ENCODE measurements around the gene SCO1.
A peak's percentile ranks its signal among the peaks of the same experiment; 100 is the strongest.
"Not testable (repeated sequence)": the region's sequence is repeated elsewhere in the genome, so short reads cannot be mapped to it uniquely, and the experiment has no call there.

The SCO1 gene

DNA sequence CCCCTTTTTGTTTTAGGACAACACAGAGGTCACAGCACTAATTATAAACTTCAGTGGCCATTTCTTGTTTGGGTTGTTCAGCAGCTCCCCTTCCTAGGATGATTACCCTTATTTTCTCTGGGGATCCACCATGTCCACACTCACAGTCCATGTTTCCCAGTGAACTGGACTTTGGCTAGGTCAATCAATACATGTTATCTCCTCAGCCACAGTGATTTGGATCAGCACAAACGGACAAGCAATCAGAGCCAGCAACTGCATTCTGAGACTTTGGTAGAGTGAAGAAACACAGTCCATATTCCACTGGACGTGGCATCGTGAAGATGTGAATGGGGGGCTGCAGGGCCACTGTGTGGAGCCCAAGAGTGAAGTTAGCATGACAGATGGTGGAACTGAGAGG is 27.9 kb upstream of the SCO1 start:
- DNase-seq (ENCODE audit: low read depth): no peak

DNA sequence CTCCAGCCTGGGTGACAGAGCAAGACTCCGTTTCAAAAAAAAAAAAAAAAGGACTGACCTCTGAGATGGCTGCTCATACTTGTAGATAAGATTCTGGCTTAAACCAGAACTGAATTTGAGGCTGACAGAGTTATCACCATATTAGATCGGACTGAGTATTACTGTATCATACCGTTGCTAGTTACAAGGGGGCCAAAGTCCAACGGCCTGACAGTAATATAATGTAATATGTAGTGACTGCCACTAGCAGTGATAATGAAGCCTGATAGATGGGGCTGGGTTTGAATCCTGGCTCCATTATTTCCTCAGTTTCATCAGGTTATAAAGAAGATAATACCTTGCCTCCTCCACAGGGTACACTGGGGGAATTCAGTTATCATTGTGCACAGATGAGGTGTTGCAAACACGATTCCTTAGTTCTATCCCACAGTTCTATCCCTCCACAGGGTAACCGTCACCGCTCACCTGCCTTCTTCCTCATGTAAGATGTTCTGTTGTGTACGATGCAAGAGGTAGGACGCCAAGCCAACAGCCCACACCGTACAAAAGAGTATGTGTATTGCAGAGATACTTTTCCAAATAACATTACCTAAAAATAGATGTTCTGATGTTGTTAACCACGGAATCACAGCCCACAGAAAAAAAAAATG is 27.3 kb upstream of the SCO1 start:
- no peak for DNase-seq (ENCODE audit: low read depth)

DNA sequence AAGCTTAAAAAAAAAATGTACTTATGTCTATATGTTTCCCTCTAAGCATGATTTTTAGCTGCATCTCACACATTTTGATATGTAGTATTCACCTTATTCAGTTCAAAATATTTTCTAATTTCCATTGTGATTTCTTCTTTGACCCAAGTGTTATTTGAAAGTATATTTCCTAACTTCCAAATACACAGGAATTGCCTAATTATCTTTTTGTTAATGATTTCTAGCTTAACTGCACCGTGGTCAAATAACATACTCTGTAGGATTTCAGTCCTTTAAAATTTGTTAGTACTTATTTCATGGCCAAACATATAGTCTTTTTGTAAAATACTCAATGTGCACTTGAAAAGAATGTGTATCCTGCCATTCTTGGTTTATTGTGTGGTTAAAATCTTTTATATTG is 21.2 kb upstream of the SCO1 start:
- no peak for DNase-seq (ENCODE audit: low read depth)

DNA sequence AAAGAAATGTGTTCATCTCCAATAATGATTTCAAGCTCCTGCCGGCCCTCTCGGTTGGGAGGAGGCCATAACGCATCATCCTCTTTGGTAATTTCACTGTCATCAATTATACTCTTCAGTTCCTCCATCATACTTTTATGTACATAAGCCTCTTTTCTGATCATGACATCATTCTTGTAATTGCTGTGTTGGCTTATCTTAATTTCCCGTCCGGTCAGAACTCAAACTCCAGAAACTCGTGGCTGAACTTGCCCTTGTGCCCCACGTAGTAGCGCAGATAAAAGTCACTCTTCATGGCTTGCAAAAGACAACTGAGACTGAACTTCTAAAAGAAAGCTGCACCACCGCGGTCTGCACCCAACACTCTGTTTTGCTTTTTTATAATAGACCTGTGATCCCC is 18.9 kb upstream of the SCO1 start:
- no peak for DNase-seq (ENCODE audit: low read depth)

DNA sequence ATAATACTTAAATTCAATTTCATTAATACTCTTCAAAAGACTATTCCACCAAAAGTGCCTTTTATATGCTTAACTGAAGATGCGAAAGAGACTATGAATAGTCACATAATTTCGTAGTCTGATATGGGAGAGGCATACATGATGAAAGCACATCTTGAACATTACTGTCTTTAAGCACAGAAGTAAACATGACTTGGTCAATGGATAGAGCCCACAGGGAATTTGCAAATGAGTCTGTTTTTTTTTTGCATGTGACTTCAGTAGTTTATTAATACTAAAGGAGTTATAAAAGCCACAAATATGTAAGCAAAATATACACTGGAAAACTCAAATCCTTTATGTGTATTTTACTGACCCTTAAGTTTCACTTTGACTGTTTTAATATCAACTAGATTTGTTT is 16.0 kb upstream of the SCO1 start:
- DNase-seq (ENCODE audit: low read depth): no peak

DNA sequence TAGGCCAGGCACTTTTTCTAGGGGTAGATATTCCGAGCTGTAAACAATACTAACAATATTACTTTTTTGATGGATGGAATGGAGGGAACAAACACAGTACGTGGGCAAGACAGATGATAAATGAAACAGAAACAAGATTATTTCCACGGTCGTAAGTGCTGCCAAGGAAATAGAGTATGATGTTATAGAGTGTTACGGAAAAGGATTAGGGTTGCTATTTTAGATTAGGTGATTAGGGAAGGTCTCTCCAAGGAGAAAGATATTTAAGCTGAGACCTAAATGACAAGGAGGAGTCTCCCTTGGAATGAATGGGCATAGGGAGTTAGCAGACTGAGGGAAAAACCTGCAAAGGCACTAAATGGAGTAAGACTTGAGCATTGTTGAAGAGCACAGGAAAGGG is 8.4 kb upstream of the SCO1 start:
- no peak for DNase-seq (ENCODE audit: low read depth)

DNA sequence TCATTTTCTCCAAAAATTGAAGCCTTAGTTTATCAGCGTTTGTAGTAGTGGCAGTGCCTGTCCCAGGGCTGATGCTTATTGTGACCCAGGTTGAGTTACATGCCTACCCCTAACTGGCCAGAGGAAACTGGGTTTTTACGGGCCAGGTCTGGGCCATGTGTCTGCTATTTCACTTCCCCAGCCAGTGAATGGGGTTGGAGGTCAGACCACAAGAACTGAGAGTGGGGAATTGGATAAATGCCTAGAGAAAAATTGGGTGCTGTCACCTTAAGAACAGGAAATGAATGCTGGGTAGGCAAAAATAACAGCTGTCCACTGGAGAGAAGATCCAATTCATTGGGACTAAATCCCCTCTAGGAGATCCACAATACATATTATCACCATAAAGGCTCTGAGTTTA is 5.2 kb upstream of the SCO1 start:
- DNase-seq (ENCODE audit: low read depth): no peak

DNA sequence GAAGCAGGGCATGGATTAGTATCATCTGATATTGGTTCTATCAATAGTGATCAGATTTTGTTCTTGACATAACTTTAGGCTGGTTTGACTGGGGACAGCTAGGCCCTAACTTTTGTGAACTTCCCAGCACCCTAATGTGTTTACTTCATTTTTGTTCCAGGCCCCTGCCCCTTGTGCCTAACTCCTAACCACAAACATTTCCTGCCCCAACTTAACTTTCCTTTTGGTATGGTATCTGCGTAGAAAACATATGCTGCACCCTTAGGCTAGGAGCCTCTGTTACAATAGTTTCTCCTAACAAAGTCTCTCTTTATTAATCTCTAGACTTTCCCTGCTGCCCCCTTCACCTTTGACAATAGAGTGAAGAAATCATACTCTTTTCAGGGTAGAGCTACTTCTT is 2.5 kb upstream of the SCO1 start:
- no peak for DNase-seq (ENCODE audit: low read depth)

DNA sequence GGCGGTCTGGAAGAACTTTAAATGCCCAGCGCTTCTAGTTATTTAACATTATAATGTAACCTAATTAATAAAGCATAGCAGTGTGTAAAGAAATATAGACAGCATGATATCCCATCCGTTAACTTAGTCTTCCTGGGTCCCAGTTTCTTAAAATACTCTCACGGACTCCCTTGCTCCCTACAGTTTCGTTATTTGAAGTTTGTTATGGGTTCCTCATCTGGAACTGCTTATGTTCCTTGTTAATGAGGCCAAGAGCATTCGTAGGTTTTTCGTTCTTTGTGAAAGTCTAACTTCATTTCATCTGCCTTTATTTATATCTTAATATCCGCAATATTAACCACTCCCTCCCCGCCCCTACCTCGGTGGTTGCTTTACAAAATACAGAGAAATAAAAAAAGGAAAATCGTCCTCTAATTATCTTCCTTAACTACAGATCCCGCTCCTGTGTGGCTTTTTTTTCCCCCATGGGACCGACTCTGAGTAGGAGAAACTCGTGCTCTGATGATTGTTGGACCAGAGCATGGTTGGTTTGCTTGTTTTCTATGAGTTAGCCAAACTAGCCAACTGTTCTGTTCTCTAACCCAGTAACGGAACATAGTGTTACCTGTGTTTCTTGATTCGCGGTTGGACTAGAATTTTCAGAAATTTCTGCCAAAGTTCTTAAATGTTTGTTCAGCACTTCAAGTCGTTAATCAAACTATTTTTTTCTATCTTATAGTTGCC is 924 bp upstream of the SCO1 start:
- no peak for DNase-seq (ENCODE audit: low read depth)

DNA sequence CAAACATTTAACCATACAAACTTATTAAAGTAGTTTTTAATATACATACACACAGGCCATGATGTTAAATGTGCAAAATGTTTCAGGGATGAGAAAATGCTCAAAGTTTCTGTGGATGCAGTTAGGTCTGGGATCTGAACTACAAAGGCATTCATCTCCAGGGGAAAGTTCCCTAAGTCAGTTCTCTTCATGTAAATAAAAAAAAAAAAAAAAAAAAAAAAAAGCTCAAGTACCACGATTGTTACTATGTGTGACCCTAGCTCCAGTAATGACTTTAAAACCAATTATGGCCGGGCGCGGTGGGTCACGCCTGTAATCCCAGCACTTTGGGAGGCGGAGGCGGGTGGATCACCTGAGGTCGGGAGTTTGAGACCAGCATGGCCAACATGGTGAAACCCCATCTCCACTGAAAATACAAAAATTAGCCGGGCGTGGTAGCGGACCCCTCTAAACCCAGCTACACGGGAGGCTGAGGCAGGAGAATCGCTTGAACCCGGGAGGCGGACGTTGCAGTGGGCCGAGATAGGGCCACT is 1.4 kb downstream of the SCO1 start:
- not testable (repeated sequence) for DNase-seq (ENCODE audit: low read depth)

DNA sequence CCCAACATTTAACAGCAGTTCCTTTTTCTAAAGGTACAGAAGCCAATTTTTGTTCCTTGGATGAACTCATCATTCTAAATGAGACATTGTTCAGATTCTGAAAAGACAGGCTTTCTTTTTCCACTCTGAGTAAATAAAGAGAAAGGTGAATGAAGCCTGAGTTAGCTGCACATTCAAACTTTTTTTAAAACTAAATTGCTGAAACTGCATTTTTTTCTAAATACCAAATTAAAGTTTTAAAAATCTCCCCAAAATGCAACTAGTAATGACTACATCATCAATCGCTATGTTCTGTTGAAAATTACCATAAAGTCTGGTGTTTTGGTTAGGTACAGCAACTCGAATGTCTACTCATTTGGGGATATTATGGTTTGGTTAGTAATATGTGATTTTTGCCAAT is 9.8 kb downstream of the SCO1 start:
- no peak for DNase-seq (ENCODE audit: low read depth)

DNA sequence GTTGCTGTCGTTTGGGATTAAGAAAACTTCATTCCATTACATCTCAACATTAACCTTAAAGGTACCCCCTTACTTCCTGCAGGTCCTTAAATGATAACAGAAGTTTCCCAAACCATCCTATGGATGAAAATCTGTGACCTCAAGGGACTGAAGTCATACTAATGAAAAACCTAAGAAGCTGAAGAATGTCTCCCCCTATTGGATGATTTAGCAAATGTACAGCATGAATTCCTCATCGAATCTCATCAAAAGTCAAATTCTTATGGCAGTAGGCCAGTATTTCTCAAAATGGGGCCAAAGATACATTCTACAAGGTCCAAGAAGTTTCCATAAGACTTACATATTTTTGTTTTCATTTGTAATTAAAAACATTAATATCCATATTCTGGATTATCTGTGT is 13.5 kb downstream of the SCO1 start:
- DNase-seq (ENCODE audit: low read depth): no peak

DNA sequence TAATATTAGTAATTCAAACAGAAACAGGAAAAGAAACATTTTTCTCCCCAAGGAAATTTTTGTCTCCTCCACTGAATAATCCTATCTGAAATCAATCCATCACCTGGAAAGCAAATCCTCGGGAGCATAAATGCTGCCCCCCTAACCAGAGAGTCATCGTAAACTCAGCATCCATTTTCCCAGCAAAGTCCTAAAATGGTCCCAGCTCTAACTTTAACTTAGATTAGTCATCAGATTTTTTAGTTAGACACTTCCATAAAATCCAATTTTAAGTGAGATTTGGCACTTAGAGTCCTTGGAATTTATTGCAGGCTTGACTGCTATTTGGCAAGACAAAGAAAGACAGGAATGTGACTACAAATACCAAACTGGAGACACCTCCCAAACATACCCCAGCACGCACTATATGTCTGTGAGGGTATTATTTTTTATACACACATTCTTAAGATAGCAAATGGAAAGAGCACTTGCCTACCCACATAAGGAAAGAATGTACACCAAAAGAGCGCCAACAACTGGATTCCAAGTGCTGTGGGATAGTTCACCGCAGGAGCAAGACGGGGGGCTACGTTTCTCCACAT is 15.4 kb downstream of the SCO1 start:
- peak; percentile 60 for DNase-seq (ENCODE audit: low read depth)

DNA sequence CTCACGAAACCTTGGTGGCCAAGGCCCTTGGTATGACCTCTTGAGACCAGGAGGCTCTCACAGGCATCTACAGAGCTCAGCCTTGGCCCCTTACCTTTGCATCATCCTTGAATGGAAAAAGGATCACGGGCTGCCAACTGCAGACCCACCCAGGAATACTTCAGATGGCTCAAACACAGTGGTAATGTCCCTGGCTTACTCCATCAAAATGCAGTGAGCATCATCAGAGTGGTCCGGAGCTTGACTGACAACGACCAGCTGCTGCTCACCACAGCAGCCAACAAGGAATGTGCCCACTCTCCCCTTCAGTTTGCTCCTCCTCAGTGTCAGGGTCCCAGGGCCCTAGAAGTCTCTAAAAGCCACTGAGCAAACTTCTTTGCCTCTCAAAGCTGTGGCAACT is 22.6 kb downstream of the SCO1 start:
- no peak for DNase-seq (ENCODE audit: low read depth)

DNA sequence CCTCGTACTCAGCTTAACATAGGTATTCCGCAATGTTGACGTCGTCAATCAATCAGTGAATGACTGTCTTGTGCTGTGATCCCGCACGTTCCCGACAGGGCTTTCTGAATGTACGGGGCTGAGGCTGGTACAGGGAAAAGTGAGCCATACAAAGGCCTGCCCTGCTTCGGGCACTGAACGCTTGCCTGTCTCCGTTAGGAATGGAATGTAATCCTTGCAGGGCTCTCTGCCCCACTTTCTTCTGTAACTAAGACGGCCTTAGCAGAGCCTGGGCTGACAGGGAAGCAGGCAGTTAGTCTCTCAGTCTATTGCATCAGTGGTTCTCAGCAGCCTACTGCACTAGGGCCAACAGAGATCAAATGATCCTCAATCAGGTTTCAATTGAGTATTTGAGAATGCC is 24.0 kb downstream of the SCO1 start:
- DNase-seq (ENCODE audit: low read depth): no peak

DNA sequence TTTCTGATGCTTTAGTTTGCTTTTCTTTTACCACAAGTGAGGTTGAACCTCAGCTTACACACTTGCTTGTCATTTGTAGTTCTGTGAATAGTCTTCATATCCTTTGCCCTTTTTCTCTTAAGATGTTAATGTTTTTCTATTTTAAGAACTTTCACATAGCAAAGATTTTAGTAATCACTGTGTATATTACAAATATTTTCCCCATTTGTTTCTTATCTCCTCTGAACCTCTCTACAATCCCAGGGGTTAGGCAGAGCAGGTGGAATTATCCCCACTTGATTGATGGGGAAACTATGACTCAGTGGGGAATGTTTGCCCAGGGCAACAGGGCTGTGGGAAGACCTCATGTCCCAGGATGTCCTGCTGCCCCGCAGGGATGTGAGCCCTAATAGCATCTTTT is 28.6 kb downstream of the SCO1 start:
- DNase-seq (ENCODE audit: low read depth): peak; percentile 30

DNA sequence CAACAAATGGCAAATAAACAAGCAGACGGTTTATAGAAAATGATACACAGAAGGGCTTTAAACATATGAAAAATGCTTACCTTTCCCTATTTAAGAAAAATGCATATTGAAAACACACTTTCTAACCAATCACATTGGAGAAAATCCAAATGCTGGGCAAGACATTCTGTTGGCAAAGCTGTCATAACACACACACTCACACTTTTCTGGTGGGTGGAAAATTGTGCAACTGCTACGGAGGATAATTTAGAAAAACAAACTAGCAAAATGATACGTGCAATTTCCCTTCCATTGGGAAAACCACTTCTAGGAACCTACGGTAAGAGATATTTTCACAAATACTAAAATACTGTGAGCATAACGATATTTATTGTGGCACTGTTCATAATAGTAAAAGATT is 30.4 kb downstream of the SCO1 start:
- no peak for DNase-seq (ENCODE audit: low read depth)

DNA sequence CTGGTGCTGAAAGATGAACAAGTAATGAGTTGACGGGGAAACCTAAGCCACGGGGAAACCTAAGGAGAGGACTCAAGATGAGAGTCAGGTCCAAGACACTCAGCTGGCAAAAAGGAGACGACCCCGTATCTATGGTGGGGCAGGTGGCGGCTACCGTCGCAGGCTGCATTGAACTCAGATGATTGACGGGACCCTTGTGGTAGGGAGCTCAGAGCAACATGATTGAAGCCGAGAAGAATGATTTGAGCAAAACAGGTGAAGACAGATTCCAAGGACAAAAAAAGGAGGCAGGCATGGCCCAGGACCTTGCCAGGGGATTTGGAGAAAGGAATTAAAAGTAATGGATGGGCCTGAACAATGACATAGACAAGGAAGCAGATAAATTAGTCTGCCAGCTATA is 32.8 kb downstream of the SCO1 start:
- no peak for DNase-seq (ENCODE audit: low read depth)

DNA sequence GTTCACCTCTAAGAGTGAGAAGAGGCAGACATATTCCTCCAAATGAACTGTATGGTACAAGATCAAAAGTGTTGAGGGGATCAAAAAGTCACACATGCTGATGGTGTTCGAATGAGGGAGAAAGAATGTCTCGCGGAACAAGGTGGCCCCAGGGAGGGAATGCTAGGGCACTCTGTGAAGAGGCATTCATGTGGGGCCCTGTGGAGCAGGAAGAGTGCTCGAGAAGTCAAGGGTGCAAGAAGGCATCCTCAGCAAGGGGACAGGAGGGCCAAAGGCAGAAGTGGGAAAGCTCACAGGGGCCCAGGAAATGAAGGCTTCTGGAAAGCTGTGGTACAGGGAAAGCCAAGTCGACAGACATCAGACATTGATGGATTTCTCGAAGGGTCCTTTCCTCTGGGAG is 34.1 kb downstream of the SCO1 start:
- no peak for DNase-seq (ENCODE audit: low read depth)

DNA sequence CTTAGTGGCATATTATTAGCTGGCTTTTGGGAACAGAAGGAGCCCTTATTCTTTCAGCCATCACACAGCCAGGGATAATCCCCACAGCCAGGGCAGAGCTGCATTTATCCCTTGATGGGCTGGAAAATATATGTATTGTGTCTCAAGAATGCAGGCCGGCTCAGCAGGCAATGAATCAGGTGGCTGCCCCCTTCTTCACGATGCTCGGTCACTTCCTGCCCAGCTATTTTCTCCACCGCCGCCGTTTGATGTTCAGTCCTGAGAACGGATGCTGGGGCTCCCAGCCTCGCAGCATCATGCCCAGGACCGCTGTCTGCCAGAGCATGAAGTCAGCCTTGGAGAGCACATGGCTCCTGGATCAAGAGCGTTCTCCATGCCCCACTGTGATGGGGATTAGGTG is 35.9 kb downstream of the SCO1 start:
- DNase-seq (ENCODE audit: low read depth): no peak

DNA sequence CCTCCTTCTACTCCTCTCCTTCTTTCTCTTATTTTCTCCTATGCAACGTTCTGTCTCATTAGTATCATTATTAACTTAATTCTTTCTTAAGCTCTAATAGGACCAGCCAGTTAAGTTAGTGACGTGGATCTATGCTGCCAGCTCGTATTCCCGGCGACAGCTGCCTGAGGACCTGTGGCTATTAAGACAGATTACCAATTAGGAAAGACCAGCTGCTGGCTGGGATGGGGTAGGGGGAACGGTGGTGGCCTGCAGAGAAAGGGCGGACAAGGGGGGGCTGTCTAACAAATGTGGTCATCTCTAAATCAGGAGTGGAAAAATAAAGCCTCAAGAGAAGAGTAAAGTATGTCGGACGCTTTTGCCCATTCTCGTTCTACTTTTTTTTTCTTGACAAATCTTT is 39.5 kb downstream of the SCO1 start:
- no peak for DNase-seq (ENCODE audit: low read depth)

DNA sequence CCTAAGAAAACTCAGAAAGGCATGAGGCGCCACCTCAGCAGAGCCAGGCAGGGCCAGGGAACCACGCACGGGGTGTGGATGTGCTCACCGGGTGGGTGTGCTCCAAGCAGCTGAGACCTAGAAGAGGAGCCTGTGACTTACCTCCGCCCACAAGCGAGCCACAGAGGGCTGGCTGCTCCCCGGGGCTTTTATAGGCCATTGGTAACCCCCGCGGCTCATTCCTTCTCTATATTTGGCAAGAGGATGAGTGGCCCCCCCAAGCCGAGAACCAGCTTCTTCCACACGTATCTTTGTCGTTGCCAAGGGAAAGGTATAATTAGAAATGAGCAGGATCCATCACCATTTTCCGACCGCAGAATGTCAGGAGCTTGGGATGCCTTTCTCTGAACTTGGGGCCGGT is 40.2 kb downstream of the SCO1 start, which contains the start of gene MYH3:
Gene MYH3, minus strand, starts transcription at position 162 of the 400 bp plus-strand sequence. CDS start 2,245 bp downstream, outside the sequence.
- no peak for DNase-seq (ENCODE audit: low read depth)

DNA sequence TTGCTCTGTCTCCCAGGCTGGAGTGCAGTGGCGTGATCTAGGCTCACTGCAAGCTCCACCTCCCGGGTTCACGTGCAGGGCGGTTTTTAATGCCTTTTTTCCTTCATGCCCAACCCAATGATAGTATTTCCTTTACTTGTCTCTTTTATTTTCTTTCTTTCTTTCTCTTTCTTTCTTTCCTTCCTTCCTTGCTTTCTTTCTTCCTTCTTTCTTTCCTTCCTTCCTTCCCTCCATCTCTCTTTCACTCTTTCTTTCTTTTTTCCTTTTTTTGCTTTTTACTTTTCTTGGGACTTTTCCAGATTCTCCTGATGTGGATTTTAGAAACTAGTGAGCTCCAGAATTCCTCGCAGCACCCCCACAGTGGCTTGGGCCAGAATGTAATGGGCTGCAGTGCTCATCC is 43.3 kb downstream of the SCO1 start:
- DNase-seq (ENCODE audit: low read depth): no peak
